H1 (cell line): Measurements from ENCODE around the gene NEUROD1. TPM values are rescaled to one million over a fixed set of nuclear protein-coding genes. Genes with fewer than 3 reads are reported as not detected.

Experiments used
- CTCF ChIA-PET: fragments of 300-600 bp; sonication (Branson Sonifier 250); formaldehyde crosslinking; loops from one replicate; lab custom pipeline; 2021; ENCODE audit not compliant: partially characterized antibody; lab: Charles Lee
- POLR2A ChIA-PET: fragments of 300-600 bp; sonication (Branson Sonifier 250); formaldehyde crosslinking; loops from one replicate; lab custom pipeline; 2021; ENCODE audit warnings: inconsistent platforms; ENCODE audit not compliant: partially characterized antibody; lab: Charles Lee
- DNase-seq, 2 experiments: peaks; one replicate each; pipeline versions ENCODE4 v3.0.0 to v3.0.0-alpha.2; 2010 to 2022; ENCODE audit warnings: low spot score in 2 of 2, low read depth in 1 of 2, mixed read lengths in 1 of 2
- FAIRE-seq: peaks from 2 replicates; lab custom pipeline; 2011; peaks lifted over from hg19 to GRCh38; lab: Jason Lieb, UNC
- H2AFZ ChIP-seq: 2 replicates; pipeline ENCODE4 v1.8.1; 2012; ENCODE audit warnings: low read length, inconsistent platforms
- H2AK5ac ChIP-seq: 2 replicates; pipeline ENCODE4 v1.6.1; 2013; ENCODE audit warnings: low read depth, low read length
- H2BK120ac ChIP-seq: replicated peaks from 2 replicates; pipeline ENCODE3; 2013; ENCODE audit warnings: low read depth, low read length, inconsistent platforms
- H2BK12ac ChIP-seq: 2 replicates; pipeline ENCODE4 v1.6.1; 2013; ENCODE audit warnings: low read depth, low read length
- H2BK15ac ChIP-seq: 2 replicates; pipeline ENCODE4 v1.6.1; 2013; ENCODE audit warnings: low read length
- H2BK20ac ChIP-seq: 2 replicates; pipeline ENCODE4 v1.6.1; 2013; ENCODE audit warnings: low read length
- H2BK5ac ChIP-seq: 2 replicates; pipeline ENCODE4 v1.6.1; 2013; ENCODE audit warnings: low read depth, low read length
- H3K14ac ChIP-seq: 2 replicates; pipeline ENCODE4 v1.6.1; 2013; ENCODE audit warnings: inconsistent platforms; ENCODE audit not compliant: insufficient read length
- H3K18ac ChIP-seq: 2 replicates; pipeline ENCODE4 v1.6.1; 2013; ENCODE audit warnings: low read length; ENCODE audit errors: extremely low read depth
- H3K23ac ChIP-seq: 2 replicates; pipeline ENCODE4 v1.6.1; 2013; ENCODE audit warnings: inconsistent platforms; ENCODE audit not compliant: insufficient read length
- H3K23me2 ChIP-seq: 2 replicates; pipeline ENCODE4 v1.6.1; 2013; ENCODE audit warnings: low read depth, low read length
- H3K27ac ChIP-seq: 2 replicates; pipeline ENCODE4 v1.6.1; 2011; ENCODE audit warnings: low read depth, low read length, inconsistent platforms
- H3K27me3 ChIP-seq, 4 experiments: replicated peaks in 1 of 4; 1 replicate in 1 of 4; 2 replicates in 3 of 4; pipeline versions ENCODE4 v1.6.1 to v1.8.1; 2011 to 2013; ENCODE audit warnings: low read length in 3 of 4, mild to moderate bottlenecking in 3 of 4, inconsistent platforms in 2 of 4, mixed read lengths in 2 of 4, moderate library complexity in 1 of 4; ENCODE audit not compliant: control insufficient read depth in 3 of 4, insufficient read depth in 3 of 4; ENCODE audit errors: extremely low read depth in 1 of 4
- H3K36me3 ChIP-seq, 4 experiments: 2 replicates each; pipeline versions ENCODE4 v1.6.1 to v1.8.1; 2011 to 2013; ENCODE audit warnings: mild to moderate bottlenecking in 4 of 4, low read length in 3 of 4, moderate library complexity in 2 of 4, control low read depth in 1 of 4, inconsistent platforms in 1 of 4; ENCODE audit not compliant: insufficient read depth in 4 of 4, control insufficient read depth in 2 of 4
- H3K4ac ChIP-seq: replicated peaks from 2 replicates; pipeline ENCODE3; 2013; ENCODE audit warnings: low read length, low read depth, mixed read lengths, inconsistent platforms; ENCODE audit not compliant: insufficient read length
- H3K4me1 ChIP-seq, 4 experiments: replicated peaks in 1 of 4; 1 replicate in 1 of 4; 2 replicates in 3 of 4; pipeline versions ENCODE4 v1.6.1 to v1.8.1; 2011 to 2013; ENCODE audit warnings: low read length in 3 of 4, inconsistent platforms in 2 of 4, mixed read lengths in 1 of 4; ENCODE audit not compliant: insufficient read depth in 4 of 4, control insufficient read depth in 3 of 4
- H3K4me2 ChIP-seq, 2 experiments: 2 replicates each; pipeline versions ENCODE4 v1.6.1 to v1.8.1; 2011 to 2013; ENCODE audit warnings: low read depth in 2 of 2, low read length in 2 of 2, control low read depth in 1 of 2, inconsistent platforms in 1 of 2, mild to moderate bottlenecking in 1 of 2; ENCODE audit not compliant: insufficient read depth in 1 of 2
- H3K4me3 ChIP-seq, 4 experiments: fragments of 200-600, 300-600 bp in 1 of 4; sonication (generic), shearing (Covaris generic), sonication (Bioruptor Twin) in 1 of 4; 2 replicates each; pipeline versions ENCODE4 v1.5.1 to v1.8.1; 2011 to 2016; ENCODE audit warnings: low read length in 4 of 4, low read depth in 3 of 4, control low read depth in 2 of 4, inconsistent platforms in 2 of 4, mild to moderate bottlenecking in 2 of 4, mixed read lengths in 1 of 4, moderate library complexity in 1 of 4; ENCODE audit not compliant: insufficient read depth in 2 of 4; ENCODE audit errors: extremely low read depth in 1 of 4
- H3K56ac ChIP-seq: replicated peaks from 2 replicates; pipeline ENCODE3; 2013; ENCODE audit warnings: low read depth, mild to moderate bottlenecking, mixed read lengths, low read length, inconsistent platforms; ENCODE audit not compliant: insufficient read length
- H3K79me1 ChIP-seq: 2 replicates; pipeline ENCODE4 v1.6.1; 2013; ENCODE audit warnings: low read depth, low read length, control low read depth
- H3K79me2 ChIP-seq, 2 experiments: 2 replicates each; pipeline versions ENCODE4 v1.6.1 to v1.8.1; 2012 to 2013; ENCODE audit warnings: low read length in 2 of 2, mild to moderate bottlenecking in 2 of 2, inconsistent platforms in 1 of 2; ENCODE audit not compliant: insufficient read depth in 2 of 2, control insufficient read depth in 1 of 2
- H3K9ac ChIP-seq, 4 experiments: replicated peaks in 1 of 4; 1 replicate in 1 of 4; 2 replicates in 3 of 4; pipeline versions ENCODE4 v1.6.1 to v1.8.1; 2011 to 2013; ENCODE audit warnings: low read depth in 3 of 4, low read length in 3 of 4, control low read depth in 2 of 4, mild to moderate bottlenecking in 2 of 4, moderate library complexity in 2 of 4, inconsistent platforms in 1 of 4; ENCODE audit errors: extremely low read depth in 1 of 4
- H3K9me3 ChIP-seq, 2 experiments: 2 replicates each; pipeline versions ENCODE4 v1.6.1 to v1.8.1; 2012 to 2013; ENCODE audit warnings: mild to moderate bottlenecking in 2 of 2, moderate library complexity in 2 of 2, control low read depth in 1 of 2, inconsistent platforms in 1 of 2, low read depth in 1 of 2, low read length in 1 of 2, mixed read lengths in 1 of 2; ENCODE audit not compliant: insufficient read depth in 2 of 2
- H4K20me1 ChIP-seq, 2 experiments: replicated peaks in 1 of 2; 2 replicates each; pipeline versions ENCODE3 to v1.8.1; 2011 to 2013; ENCODE audit warnings: inconsistent platforms in 2 of 2, low read length in 2 of 2, mild to moderate bottlenecking in 1 of 2; ENCODE audit not compliant: insufficient read depth in 2 of 2, control insufficient read depth in 1 of 2
- H4K5ac ChIP-seq: 2 replicates; pipeline ENCODE4 v1.6.1; 2013; ENCODE audit warnings: low read length, low read depth, mixed read lengths, inconsistent platforms; ENCODE audit not compliant: insufficient read length
- H4K8ac ChIP-seq: 2 replicates; pipeline ENCODE4 v1.8.0; 2013; ENCODE audit warnings: mild to moderate bottlenecking, moderate library complexity, low read length, inconsistent platforms; ENCODE audit not compliant: insufficient read depth; ENCODE audit errors: extremely low read depth
- H4K91ac ChIP-seq: replicated peaks from 2 replicates; pipeline ENCODE3; 2013; ENCODE audit warnings: low read length, mixed read lengths, inconsistent platforms; ENCODE audit not compliant: insufficient read length
- ASH2L ChIP-seq: fragments of 200-600, 300-600 bp; sonication (generic); IDR thresholded peaks from one replicate; pipeline ENCODE4 v1.7.1; 2017; ENCODE audit warnings: low read length
- CTBP2 ChIP-seq: IDR thresholded peaks from 2 replicates; pipeline ENCODE4 v1.7.0; 2011; ENCODE audit warnings: borderline replicate concordance, mild to moderate bottlenecking, moderate library complexity, mixed read lengths, low read length; ENCODE audit not compliant: insufficient read depth, insufficient read length
- JUN ChIP-seq: IDR thresholded peaks from 2 replicates; pipeline ENCODE4 v1.6.1; 2011; ENCODE audit warnings: low read depth, mild to moderate bottlenecking, improper control_type of control experiment, low read length
- JUND ChIP-seq: IDR thresholded peaks from 2 replicates; pipeline ENCODE4 v1.6.1; 2011; ENCODE audit warnings: mild to moderate bottlenecking, improper control_type of control experiment, low read length
- KDM1A ChIP-seq: fragments of 200-600, 300-600 bp; sonication (generic); IDR thresholded peaks from 2 replicates; pipeline ENCODE4 v1.7.1; 2016; ENCODE audit warnings: mild to moderate bottlenecking, low read length, borderline replicate concordance
- MAX ChIP-seq: IDR thresholded peaks from 2 replicates; pipeline ENCODE4 v1.6.1; 2012; ENCODE audit warnings: inconsistent platforms
- NANOG ChIP-seq: IDR thresholded peaks from 2 replicates; pipeline ENCODE4 v1.6.1; 2011; ENCODE audit warnings: low read length, low read depth, mild to moderate bottlenecking, inconsistent platforms; ENCODE audit not compliant: insufficient read depth, poor library complexity, severe bottlenecking
- POLR2AphosphoS5 ChIP-seq: IDR thresholded peaks from 2 replicates; pipeline ENCODE4 v1.6.1; 2011; ENCODE audit warnings: low read depth, low read length
- RXRA ChIP-seq: IDR thresholded peaks from 2 replicates; pipeline ENCODE4 v1.6.1; 2011; ENCODE audit warnings: low read depth, mild to moderate bottlenecking, low read length, moderate library complexity; ENCODE audit not compliant: insufficient read depth
- SP1 ChIP-seq: IDR thresholded peaks from 2 replicates; pipeline ENCODE4 v1.6.1; 2011; ENCODE audit warnings: low read depth, low read length
- SP4 ChIP-seq: IDR thresholded peaks from 2 replicates; pipeline ENCODE4 v1.6.1; 2012; ENCODE audit warnings: low read length, inconsistent platforms
- TAF7 ChIP-seq: optimal IDR thresholded peaks from 2 replicates; pipeline ENCODE3; 2011; ENCODE audit warnings: low read depth, mild to moderate bottlenecking, inconsistent platforms, low read length, moderate library complexity, borderline replicate concordance
- TCF12 ChIP-seq: IDR thresholded peaks from 2 replicates; pipeline ENCODE4 v1.6.1; 2011; ENCODE audit warnings: low read depth, mild to moderate bottlenecking, low read length
- YY1 ChIP-seq: IDR thresholded peaks from 2 replicates; pipeline ENCODE4 v1.6.1; 2011; ENCODE audit warnings: low read depth, mild to moderate bottlenecking, low read length
- WGBS, 2 experiments: shearing (Covaris generic) in 1 of 2; methylation state at CpG; one replicate each; pipeline versions ENCODE4 v1.1.6 to v1.1.7; 2013 to 2015; ENCODE audit warnings: low lambda C conversion rate in 2 of 2, mixed read lengths in 2 of 2, inconsistent platforms in 1 of 2, low coverage in 1 of 2, missing lambda C conversion rate in 1 of 2; ENCODE audit not compliant: insufficient replicate concordance in 2 of 2, insufficient coverage in 1 of 2, insufficient read length in 1 of 2; ENCODE audit errors: extremely low coverage in 1 of 2, missing lambda C conversion rate in 1 of 2; 5-methylcytosine and 5-hydroxymethylcytosine counted together
- polyA plus RNA-seq, 7 experiments: library from polyadenylated mRNA; depleted of rRNA in 3 of 7; stranded (reverse) in 5 of 7; unstranded in 2 of 7; fragments of >200 nt in 5 of 7; fragments of 200-250 nt in 2 of 7; gene quantifications; 1 replicate in 5 of 7; 2 replicates in 1 of 7; 4 replicates in 1 of 7; pipeline versions ENCODE4 v1.2.1 to v1.2.3, GENCODE V29; 2011 to 2013; ENCODE audit warnings: missing spikeins in 2 of 7, mixed read lengths in 2 of 7
- total RNA-seq: library from RNA; stranded (reverse); fragmentation: NEBNext Ultra II Directional; extraction: Animal tissue kit (Norgen Biotek cat#: 25700); gene quantifications from 2 replicates; pipeline ENCODE4 v1.2.1, GENCODE V29; 2021

The NEUROD1 gene
- total and polyA plus RNA-seq, 2 of the 8 experiments (the other 6 are each of a cell fraction or from before 2014, with no cell fraction given): 0.08 TPM; not detected in 1

DNA sequence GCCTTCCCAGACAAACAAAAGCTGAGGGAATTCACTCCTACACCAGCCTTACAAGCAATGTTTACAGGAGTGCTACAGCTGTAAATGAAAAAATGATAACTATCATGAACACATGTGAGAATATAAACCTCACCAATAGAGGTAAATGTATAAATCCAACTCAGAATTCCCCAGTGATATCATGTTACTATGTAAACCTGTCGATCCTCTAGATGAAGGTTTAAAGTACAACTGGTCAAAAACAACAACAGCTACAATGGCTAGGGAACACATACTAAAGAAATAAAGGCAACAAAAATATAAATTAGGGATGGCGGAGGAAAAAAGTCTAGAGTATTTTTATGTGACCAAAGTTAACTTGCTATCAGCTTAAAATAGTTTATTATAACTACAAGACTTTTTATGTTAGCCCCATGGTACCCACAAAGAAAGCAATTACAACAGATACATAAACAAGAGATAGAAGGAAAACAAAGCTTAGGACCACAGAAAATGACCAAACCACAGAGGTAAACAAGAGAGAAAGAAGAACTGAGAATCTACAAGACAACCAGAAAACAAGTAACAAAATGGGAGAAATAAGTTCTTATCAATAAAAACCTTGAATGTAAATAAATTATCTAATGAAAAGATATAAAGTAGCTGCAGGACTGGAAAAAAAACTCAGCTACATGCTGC is 31.7 kb downstream of the NEUROD1 start:
- no peak overlapping the region for H3K4ac ChIP-seq
- H3K79me2 ChIP-seq: no peaks in the 10 kb centered on the region
- ChIA-PET CTCF (interaction anchor here (0.6 to 2.2 kb wide), 4 partner anchors 9 to 67 kb away, joined by 3 to 7 read pairs (median 4); no protein-coding TSS in a partner anchor), POLR2A (interaction anchor here (0.6 kb wide), 1 partner anchor 37 kb away, joined by 3 read pairs; no protein-coding TSS in a partner anchor)
- H3K4me2 ChIP-seq: no peak overlapping the region
- H4K8ac ChIP-seq: no peak overlapping the region
- H3K23ac ChIP-seq: no peak overlapping the region
- no peaks in the 10 kb centered on the region for H3K9me3 ChIP-seq
- H4K5ac ChIP-seq: no peak overlapping the region
- no peaks in the 10 kb centered on the region for H3K79me1 ChIP-seq
- no peak overlapping the region for H2BK20ac ChIP-seq
- H3K18ac ChIP-seq: no peak overlapping the region
- no peak overlapping the region for H2BK12ac ChIP-seq
- H3K56ac ChIP-seq: no peak overlapping the region
- FAIRE-seq (no peak), DNase-seq (no peak)
- no peak overlapping the region for H3K4me3 ChIP-seq
- no peak overlapping the region for H3K27ac ChIP-seq
- H3K36me3 ChIP-seq: no peaks in the 10 kb centered on the region
- H3K4me1 ChIP-seq: no peaks in the 10 kb centered on the region
- no peaks in the 10 kb centered on the region for H3K23me2 ChIP-seq
- no peak overlapping the region for H2BK5ac ChIP-seq
- H4K91ac ChIP-seq: no peak overlapping the region
- no peak overlapping the region for H2AFZ ChIP-seq
- no peak overlapping the region for H2AK5ac ChIP-seq
- H3K27me3 ChIP-seq: no peaks in the 10 kb centered on the region
- H2BK15ac ChIP-seq: no peak overlapping the region
- no peak overlapping the region for H3K9ac ChIP-seq
- H4K20me1 ChIP-seq: no peaks in the 10 kb centered on the region
- H2BK120ac ChIP-seq: no peak overlapping the region
- H3K14ac ChIP-seq: no peak overlapping the region
- 91% methylated on average over 2 of the region's 2 CpGs; no CpG with 5 or more reads in 1 of the 2 experiments for WGBS, 2 experiments
- TF ChIP-seq KDM1A (no peak), CTBP2 (no peak), SP4 (no peak), JUND (no peak), JUN (no peak), NANOG (no peak), MAX (no peak), POLR2AphosphoS5 (no peak), SP1 (no peak), RXRA (no peak), TCF12 (no peak), ASH2L (no peak), YY1 (no peak), TAF7 (no peak)
